Lung (tissue), 12 donors: ENCODE measurements around the gene GINS3. TPM values are rescaled to one million over a fixed set of nuclear protein-coding genes. Genes with fewer than 3 reads are reported as not detected.
"Not testable (repeated sequence)": the region's sequence is repeated elsewhere in the genome, so short reads cannot be mapped to it uniquely, and the experiment has no call there.

Experiments used
- ATAC-seq: fragments of 200-7000 bp; cut with Tn5 transposase; one replicate; pipeline ENCODE4 v1.9.1; 2020; ENCODE audit warnings: moderate number of reproducible peaks; ENCODE audit not compliant: insufficient read depth, low FRiP score
- DNase-seq, 3 donors: peaks; one replicate each; pipeline ENCODE4 v3.0.0-alpha.2; 2013 to 2017
- H3K27ac ChIP-seq, 2 donors: one replicate each; pipeline ENCODE4 v1.5.1; 2013; ENCODE audit warnings: mild to moderate bottlenecking in 2 of 2, moderate library complexity in 2 of 2, control low read depth in 1 of 2, inconsistent platforms in 1 of 2, low read depth in 1 of 2, low read length in 1 of 2
- H3K27me3 ChIP-seq, 3 donors: one replicate each; pipeline ENCODE4 v1.5.1; 2013; ENCODE audit warnings: low read length in 2 of 3; ENCODE audit not compliant: control insufficient read depth in 3 of 3, insufficient read depth in 3 of 3
- H3K36me3 ChIP-seq, 4 donors: one replicate each; pipeline ENCODE4 v1.5.1; 2013; ENCODE audit warnings: low read length in 4 of 4, mild to moderate bottlenecking in 1 of 4, moderate library complexity in 1 of 4; ENCODE audit not compliant: control insufficient read depth in 4 of 4, insufficient read depth in 4 of 4
- H3K4me1 ChIP-seq, 5 donors: one replicate each; pipeline ENCODE4 v1.5.1; 2013; ENCODE audit warnings: low read length in 5 of 5, mild to moderate bottlenecking in 2 of 5, moderate library complexity in 1 of 5; ENCODE audit not compliant: control insufficient read depth in 5 of 5, insufficient read depth in 5 of 5
- H3K4me3 ChIP-seq: one replicate; pipeline ENCODE4 v1.5.1; 2013; ENCODE audit warnings: mild to moderate bottlenecking, control low read depth, moderate library complexity
- H3K9ac ChIP-seq, 2 donors: one replicate each; pipeline ENCODE4 v1.5.1; 2013; ENCODE audit warnings: low read length in 2 of 2, control low read depth in 1 of 2; ENCODE audit not compliant: insufficient read depth in 1 of 2
- H3K9me3 ChIP-seq, 4 donors: one replicate each; pipeline ENCODE4 v1.5.1; 2013; ENCODE audit warnings: low read length in 3 of 4, mild to moderate bottlenecking in 1 of 4, moderate library complexity in 1 of 4; ENCODE audit not compliant: control insufficient read depth in 4 of 4, insufficient read depth in 3 of 4
- CTCF ChIP-seq: IDR thresholded peaks from 2 replicates; pipeline ENCODE4 v1.5.1; 2012; ENCODE audit warnings: mild to moderate bottlenecking; ENCODE audit errors: control extremely low read depth, extremely low read depth
- WGBS, 2 donors: extraction: QIAGEN DNeasy Blood & Tissue Kit; methylation state at CpG; one replicate each; pipeline ENCODE4 v1.1.7; 2013; 5-methylcytosine and 5-hydroxymethylcytosine counted together
- polyA plus RNA-seq, 2 donors: library from polyadenylated mRNA; stranded (reverse); fragments of 200-250 nt; gene quantifications; one replicate each; pipeline ENCODE4 v1.2.1, GENCODE V29; 2013
- total RNA-seq, 2 donors: library from RNA; depleted of rRNA in 1 of 2; stranded (reverse); fragments of >200 nt in 1 of 2; gene quantifications; one replicate each; pipeline ENCODE4 v1.2.1, GENCODE V29; 2014 to 2021
- donor health status: control.
- donor health status: control.
- donor health status: Bipolar disorder and iron deficiency.
- donor health status: healthy.
- donor health status: DM: yes; HTN: yes; CAD: no.

The GINS3 gene
- total and polyA plus RNA-seq, 4 donors, result 2.7 to 5.1 (median 3.4) TPM

- no peak for TF ChIP-seq CTCF
- 88 to 94% methylated on average over 1 of the region's 1 CpG for WGBS, 2 donors
Measured at GRCh38 chr16:58399718-58400633, 7.7 kb downstream of the GINS3 start.

GRCh38 chr16:58401305-58401704 lies 9.0 kb downstream of the GINS3 start:
- H3K27ac ChIP-seq, H3K4me3 ChIP-seq, H3K27me3 ChIP-seq, H3K4me1 ChIP-seq, ATAC-seq, H3K36me3 ChIP-seq, DNase-seq, H3K9ac ChIP-seq, H3K9me3 ChIP-seq: not testable (repeated sequence)
- WGBS, 2 donors, result 94 to 97% methylated on average over 3 of the region's 3 CpGs

More at GRCh38 chr16:58399718-58400633, 7.7 kb downstream of the GINS3 start:
- ATAC-seq (no peak), DNase-seq (no peak)
- Histone ChIP-seq H3K9ac (no peak overlapping the region), H3K9me3 (no peaks in the 10 kb centered on the region), H3K27ac (no peak overlapping the region), H3K36me3 (peaks cover 2 to 3% (median 2%) of the 10 kb centered on the region in 4 donors), H3K4me1 (no peaks in the 10 kb centered on the region), H3K27me3 (no peaks in the 10 kb centered on the region), H3K4me3 (no peak overlapping the region)

GRCh38 chr16:58402796-58403195 lies 10.5 kb downstream of the GINS3 start:
- Histone ChIP-seq H3K9ac (no peak overlapping the region), H3K4me1 (peaks cover 0 to 5% (median 0%) of the 10 kb centered on the region in 5 donors), H3K9me3 (no peaks in the 10 kb centered on the region), H3K4me3 (no peak overlapping the region), H3K27me3 (no peaks in the 10 kb centered on the region), H3K36me3 (peaks cover 2 to 5% (median 4%) of the 10 kb centered on the region in 4 donors), H3K27ac (no peak overlapping the region)
- no peak for TF ChIP-seq CTCF
- WGBS, 2 donors, result 71 to 90% methylated on average over 7 of the region's 7 CpGs
- DNase-seq, result no peak
- no peak for ATAC-seq

- Histone ChIP-seq H3K27me3 (no peaks in the 10 kb centered on the region), H3K4me3 (no peak overlapping the region), H3K36me3 (peaks cover 0 to 3% (median 2%) of the 10 kb centered on the region in 4 donors), H3K9me3 (no peaks in the 10 kb centered on the region), H3K4me1 (peaks cover 0 to 14% (median 0%) of the 10 kb centered on the region in 5 donors), H3K27ac (peak overlapping the region in 1 of 2 donors; percentile 89), H3K9ac (no peak overlapping the region)
- TF ChIP-seq CTCF, result no peak
- ATAC-seq (no peak), DNase-seq (no peak)
- 75 to 82% methylated on average over 6 of the region's 6 CpGs for WGBS, 2 donors
Measured at GRCh38 chr16:58409316-58409973, 17.2 kb downstream of the GINS3 start.
